OCI-LY3 (cell line): ENCODE results near the gene SPOCK1.

Experiments used
- EZH2phosphoT487 ChIP-seq: fragments of 200-600 bp; shearing (Covaris generic); IDR thresholded peaks from 2 replicates; pipeline ENCODE4 v1.6.1; 2018; ENCODE audit warnings: antibody characterized with exemption, mixed run types, low read depth
- TF ChIP-seq, protein P1 (sequence below): fragments of 200-600, 300-600 bp; sonication (generic); IDR thresholded peaks from 2 replicates; pipeline ENCODE4 v1.5.1; 2014; ENCODE audit warnings: antibody characterized with exemption, low read length, low read depth

DNA sequence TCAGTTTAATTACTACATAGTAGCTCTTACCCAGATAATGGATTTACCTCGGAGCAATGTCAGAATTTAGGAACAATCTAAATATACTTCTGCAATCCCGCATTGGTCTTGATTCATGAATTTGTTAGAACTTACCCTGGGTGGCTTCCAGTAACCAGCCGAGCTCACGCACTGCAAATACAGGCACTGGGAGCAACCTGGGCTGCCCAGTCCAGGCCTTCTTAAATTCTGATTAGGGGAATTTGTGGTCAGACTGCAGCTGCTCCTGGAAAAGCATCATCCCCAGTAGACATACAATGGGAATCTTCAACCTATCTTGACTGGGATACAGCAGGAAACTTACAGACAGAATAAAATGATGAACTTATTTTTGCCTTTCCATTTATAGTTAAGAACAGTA, 270.3 kb downstream of the SPOCK1 start:
- TF ChIP-seq, protein P1, sequence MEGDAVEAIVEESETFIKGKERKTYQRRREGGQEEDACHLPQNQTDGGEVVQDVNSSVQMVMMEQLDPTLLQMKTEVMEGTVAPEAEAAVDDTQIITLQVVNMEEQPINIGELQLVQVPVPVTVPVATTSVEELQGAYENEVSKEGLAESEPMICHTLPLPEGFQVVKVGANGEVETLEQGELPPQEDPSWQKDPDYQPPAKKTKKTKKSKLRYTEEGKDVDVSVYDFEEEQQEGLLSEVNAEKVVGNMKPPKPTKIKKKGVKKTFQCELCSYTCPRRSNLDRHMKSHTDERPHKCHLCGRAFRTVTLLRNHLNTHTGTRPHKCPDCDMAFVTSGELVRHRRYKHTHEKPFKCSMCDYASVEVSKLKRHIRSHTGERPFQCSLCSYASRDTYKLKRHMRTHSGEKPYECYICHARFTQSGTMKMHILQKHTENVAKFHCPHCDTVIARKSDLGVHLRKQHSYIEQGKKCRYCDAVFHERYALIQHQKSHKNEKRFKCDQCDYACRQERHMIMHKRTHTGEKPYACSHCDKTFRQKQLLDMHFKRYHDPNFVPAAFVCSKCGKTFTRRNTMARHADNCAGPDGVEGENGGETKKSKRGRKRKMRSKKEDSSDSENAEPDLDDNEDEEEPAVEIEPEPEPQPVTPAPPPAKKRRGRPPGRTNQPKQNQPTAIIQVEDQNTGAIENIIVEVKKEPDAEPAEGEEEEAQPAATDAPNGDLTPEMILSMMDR = no peak
- TF ChIP-seq EZH2phosphoT487 = no peak
